Right kidney (tissue), 9 donors: ENCODE data around the gene SLC30A5.
"Not testable (repeated sequence)": the region's sequence is repeated elsewhere in the genome, so short reads cannot be mapped to it uniquely, and the experiment has no call there.

Source experiments
- DNase-seq: peaks from one replicate; pipeline ENCODE4 v3.0.0-alpha.2; 2016
- long read RNA-seq, 8 donors: transcript quantifications; one replicate each; lab custom pipeline, GENCODE V29; 2026

SLC30A5 gene
- long read RNA-seq, donor 1, full-length matches to known transcripts = 21 of 21 reads
- long read RNA-seq, donor 1, partial matches to known transcripts = 0 of 21 reads
- long read RNA-seq, donor 1, other reads (novel, unspliced or antisense) = 0 of 21 reads
- long read RNA-seq, donor 2, full-length matches to known transcripts = 13 of 13 reads
- long read RNA-seq, donor 2, partial matches to known transcripts = 0 of 13 reads
- long read RNA-seq, donor 2, other reads (novel, unspliced or antisense) = 0 of 13 reads
- long read RNA-seq, donor 3, full-length matches to known transcripts = 6 of 6 reads
- long read RNA-seq, donor 3, partial matches to known transcripts = 0 of 6 reads
- long read RNA-seq, donor 3, other reads (novel, unspliced or antisense) = 0 of 6 reads
- long read RNA-seq, donor 4, full-length matches to known transcripts = 14 of 22 reads
- long read RNA-seq, donor 4, partial matches to known transcripts = 8 of 22 reads
- long read RNA-seq, donor 4, other reads (novel, unspliced or antisense) = 0 of 22 reads
- long read RNA-seq, donor 5, full-length matches to known transcripts = 16 of 21 reads
- long read RNA-seq, donor 5, partial matches to known transcripts = 5 of 21 reads
- long read RNA-seq, donor 5, other reads (novel, unspliced or antisense) = 0 of 21 reads
- long read RNA-seq, donor 6, full-length matches to known transcripts = 13 of 13 reads
- long read RNA-seq, donor 6, partial matches to known transcripts = 0 of 13 reads
- long read RNA-seq, donor 6, other reads (novel, unspliced or antisense) = 0 of 13 reads
- long read RNA-seq, donor 7, full-length matches to known transcripts = 19 of 19 reads
- long read RNA-seq, donor 7, partial matches to known transcripts = 0 of 19 reads
- long read RNA-seq, donor 7, other reads (novel, unspliced or antisense) = 0 of 19 reads
- long read RNA-seq, donor 8, full-length matches to known transcripts = 16 of 16 reads
- long read RNA-seq, donor 8, partial matches to known transcripts = 0 of 16 reads
- long read RNA-seq, donor 8, other reads (novel, unspliced or antisense) = 0 of 16 reads

GRCh38 chr5:69093771-69094482 lies at the start of gene SLC30A5:
Gene SLC30A5, plus strand, starts transcription at chr5:69094014. Its CDS starts 242 bp downstream, at chr5:69094256.
- DNase-seq = peak; percentile 96

- DNase-seq = not testable (repeated sequence)
Observed at GRCh38 chr5:69045213-69045612, 48.6 kb upstream of the SLC30A5 start.

- DNase-seq = no peak
Observed at GRCh38 chr5:69046375-69046957, 47.3 kb upstream of the SLC30A5 start.

DNA sequence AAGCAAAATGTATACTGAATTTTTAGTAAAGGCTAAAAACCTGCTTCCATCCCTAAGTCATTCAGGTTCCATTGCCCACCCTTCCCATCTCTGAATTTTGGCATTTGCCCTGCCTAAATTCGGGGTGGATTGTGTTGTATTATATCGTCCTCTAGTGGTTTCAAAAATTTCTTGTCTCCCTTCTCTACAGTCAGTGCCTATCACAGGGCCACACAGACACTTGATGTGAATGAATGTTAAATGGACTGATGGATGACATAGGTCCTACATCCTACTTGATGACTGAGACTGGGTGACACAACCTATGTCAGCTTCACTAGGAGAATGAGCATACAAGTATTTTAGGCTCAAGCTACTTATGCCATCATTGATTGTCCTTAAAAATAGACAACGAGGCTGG lies 45.6 kb upstream of the SLC30A5 start:
- DNase-seq = no peak

DNA sequence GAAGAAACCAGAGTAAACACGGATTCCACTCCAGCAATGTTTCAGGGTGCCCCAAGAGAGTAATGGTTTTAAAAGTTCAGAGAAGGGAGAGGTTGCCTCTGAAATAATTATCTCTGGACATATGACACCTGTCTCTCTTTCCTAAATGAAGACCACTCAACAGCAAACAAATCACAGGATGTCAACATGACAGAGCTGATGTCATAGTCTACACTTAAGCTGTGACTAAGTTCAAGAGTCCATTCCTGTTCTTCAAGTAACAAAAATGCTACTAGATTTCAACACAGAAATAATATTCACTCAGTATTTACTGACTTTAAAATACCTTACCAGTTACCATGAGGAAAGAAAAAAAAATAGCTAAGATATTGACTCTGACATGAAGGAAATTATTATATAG lies 44.7 kb upstream of the SLC30A5 start:
- DNase-seq = no peak

- DNase-seq = no peak
Observed at GRCh38 chr5:69049796-69050195, 44.0 kb upstream of the SLC30A5 start.

DNA sequence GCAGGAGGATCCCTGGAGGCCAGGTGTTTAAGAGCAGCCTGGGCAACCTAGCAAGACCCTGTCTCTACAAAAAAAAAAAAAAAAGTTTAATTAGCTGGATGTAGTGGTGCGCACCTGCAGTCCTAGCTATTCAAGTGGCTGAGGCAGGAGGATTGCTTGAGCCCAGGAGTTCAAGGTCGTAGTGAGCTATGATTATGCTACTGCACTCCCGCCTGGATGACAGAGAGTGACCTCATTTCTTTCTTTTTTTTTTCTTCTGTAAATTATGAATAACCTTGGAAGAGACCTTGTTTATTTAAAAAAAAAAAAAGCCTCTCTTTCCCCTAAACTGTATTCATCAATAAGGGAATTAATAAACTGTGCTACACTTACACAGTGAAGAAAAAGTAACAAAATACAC lies 43.6 kb upstream of the SLC30A5 start:
- DNase-seq = no peak

DNA sequence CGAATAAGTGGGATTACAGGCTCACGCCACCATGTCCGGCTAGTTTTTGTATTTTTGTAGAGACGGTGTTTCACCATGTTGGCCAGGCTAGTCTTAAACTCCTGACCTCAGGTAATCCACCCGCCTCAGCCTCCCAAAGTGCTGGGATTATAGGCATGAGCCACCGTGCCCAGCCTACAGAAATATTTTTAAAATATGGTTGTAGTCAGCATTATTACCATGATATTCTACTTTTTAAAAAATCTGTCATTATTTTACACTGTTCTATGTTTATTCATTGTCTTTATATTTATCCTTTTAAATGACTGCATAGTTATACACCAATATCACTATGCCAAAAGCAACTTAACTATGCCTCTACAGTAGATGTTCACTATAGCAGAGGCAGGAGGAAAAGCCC lies 41.6 kb upstream of the SLC30A5 start:
- DNase-seq = no peak

DNA sequence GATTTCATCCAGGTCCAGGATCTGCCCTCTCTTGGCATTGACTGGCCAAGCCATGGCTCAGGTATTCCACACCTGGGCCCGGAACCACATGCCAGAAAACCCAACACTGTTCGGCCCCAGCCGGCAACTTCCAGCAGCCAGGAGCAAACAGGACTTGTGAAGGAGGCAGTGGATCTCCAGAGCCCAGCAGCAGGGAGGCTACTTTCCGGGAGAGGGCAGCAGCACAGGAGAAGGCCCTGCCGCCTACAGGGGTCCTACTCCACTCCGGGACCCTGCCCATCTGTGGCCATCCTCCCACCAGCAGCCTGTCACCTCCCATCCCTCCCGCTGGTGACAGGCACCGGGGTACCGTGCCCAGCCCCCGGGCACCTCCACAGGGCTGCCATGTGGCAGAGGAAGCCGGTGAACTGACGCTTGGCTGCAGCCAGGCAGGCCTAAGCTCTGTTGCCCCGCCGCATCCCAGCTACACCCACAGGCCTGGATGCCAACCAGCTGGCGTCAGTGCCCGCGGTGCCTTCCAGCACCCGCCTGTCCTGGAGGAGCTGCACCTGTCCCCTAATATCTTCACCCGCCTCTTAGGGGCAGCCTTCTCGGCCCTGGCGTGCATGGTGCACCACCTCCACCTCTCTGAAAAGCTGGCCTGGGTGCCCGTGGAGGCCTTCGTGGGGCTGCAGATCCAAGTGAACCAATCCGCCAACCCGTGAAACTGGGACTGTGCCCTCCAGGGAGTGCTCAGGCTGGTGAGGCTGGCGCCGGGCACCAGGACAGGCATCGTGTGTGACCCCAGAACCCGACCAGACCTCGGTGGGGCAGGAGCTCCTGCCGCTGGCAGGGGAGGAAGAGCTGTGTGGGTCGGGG lies 18.9 kb upstream of the SLC30A5 start:
- no peak for DNase-seq

DNA sequence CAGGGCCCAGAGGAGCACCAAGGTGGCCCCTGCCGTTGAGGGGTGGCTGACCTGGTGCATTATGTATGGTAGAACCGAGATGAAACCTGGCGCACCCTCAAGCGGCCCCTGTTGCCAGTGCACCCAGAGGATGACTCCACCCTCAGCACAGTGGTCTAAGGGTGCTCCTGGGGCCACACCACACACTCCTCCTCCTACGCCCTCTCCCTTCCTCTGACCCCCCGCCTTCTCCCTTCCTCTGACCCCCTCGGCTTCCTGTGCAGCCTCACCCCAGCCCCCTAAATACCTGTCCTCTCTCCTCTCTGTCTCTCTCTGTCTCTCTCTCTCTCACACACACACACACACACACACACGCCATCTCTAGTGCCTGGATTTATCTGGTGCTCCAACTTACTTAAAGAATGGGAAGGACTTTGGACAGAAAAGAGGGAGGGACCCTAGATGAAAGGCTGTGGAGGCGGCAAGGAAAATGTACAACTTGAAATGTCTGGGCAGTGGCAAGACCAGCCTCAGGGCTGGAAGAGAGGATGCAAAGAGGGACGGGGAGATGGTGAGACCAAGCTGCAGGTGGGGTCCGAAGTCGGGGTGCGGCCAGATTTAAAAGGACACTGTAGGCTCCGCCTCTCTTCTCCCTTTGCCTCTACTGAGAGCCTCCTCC lies 18.2 kb upstream of the SLC30A5 start:
- DNase-seq = no peak

- DNase-seq = no peak
Observed at GRCh38 chr5:69078921-69079540, 14.8 kb upstream of the SLC30A5 start.

- DNase-seq = no peak
Observed at GRCh38 chr5:69079556-69079955, 14.3 kb upstream of the SLC30A5 start.

- no peak for DNase-seq
Observed at GRCh38 chr5:69083412-69083811, 10.4 kb upstream of the SLC30A5 start.

DNA sequence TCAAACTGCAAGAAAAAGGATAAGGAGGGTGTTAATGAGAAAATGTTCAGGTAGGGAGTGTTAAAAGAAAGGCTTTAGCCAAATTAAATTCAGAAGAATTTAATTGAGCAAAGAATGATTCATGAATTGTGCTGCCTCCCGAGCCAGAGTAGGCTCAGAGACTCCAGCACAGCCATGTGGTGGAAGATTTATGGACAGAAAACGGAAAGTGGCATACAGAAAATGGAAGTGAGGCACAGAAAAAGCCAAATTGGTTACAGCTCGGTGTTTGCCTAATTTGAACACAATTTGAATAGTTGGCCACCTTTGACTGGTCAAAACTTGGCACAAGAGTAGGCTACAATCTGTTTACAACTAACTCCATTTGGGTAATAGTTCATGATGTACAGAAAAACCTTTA lies 9.6 kb upstream of the SLC30A5 start:
- no peak for DNase-seq

DNA sequence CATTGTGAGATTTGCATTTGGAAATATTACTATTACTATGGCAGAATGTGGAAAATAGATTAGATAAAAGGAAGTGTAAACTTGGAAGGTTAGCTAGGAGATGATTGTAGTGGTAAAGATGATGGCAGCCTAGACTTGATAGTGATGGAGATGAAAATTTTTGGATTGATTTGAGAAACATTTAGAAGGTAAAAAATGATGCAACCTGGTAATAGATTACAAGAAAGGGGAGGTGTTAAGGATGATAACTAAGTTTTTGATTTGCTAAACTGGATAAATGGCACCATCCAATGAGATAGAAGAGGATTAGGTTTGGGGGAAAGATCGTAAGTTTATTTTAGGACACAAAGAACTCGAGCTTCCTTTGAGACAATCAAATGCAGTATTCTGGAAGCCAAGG lies 8.9 kb upstream of the SLC30A5 start:
- no peak for DNase-seq

DNA sequence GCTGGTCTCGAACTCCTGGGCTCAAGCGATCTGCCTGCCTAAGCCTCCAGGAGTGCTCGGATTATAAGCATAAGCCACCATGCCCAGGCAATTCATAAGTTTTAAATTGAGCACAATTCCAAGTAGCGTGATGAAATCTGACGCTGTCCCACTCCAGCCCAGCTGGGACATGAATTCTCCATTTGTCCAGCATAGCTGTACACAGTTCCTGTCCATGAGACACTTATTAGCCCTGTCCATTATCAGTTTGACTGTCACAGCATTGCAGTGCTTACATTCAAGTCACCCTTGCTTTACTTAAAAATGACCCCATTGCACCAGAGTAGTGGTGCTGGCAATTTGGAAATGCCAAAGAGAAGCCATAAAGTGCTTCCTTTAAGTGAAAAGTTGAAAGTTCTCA lies 7.6 kb upstream of the SLC30A5 start:
- DNase-seq = no peak

- not testable (repeated sequence) for DNase-seq
Observed at GRCh38 chr5:69088006-69088405, 5.8 kb upstream of the SLC30A5 start.

- no peak for DNase-seq
Observed at GRCh38 chr5:69090158-69090557, 3.7 kb upstream of the SLC30A5 start.

DNA sequence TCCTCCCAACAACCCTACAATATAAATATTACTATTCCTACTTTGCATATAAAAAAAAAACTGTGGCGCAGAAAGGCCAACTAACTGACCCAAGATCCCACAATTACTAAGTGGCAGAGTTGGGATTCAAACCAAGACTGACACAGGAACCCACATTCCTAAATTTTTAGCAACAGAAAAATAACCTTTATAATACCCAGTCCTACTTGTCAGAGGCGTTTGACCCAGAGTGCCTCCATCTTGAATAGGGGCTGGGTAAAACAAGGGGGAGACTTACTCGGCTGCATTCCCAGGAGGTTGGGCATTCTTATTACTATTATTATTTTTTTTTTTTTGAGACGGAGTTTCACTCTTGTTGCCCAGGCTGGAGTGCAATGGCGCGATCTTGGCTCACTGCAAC lies 2.0 kb upstream of the SLC30A5 start:
- no peak for DNase-seq

DNA sequence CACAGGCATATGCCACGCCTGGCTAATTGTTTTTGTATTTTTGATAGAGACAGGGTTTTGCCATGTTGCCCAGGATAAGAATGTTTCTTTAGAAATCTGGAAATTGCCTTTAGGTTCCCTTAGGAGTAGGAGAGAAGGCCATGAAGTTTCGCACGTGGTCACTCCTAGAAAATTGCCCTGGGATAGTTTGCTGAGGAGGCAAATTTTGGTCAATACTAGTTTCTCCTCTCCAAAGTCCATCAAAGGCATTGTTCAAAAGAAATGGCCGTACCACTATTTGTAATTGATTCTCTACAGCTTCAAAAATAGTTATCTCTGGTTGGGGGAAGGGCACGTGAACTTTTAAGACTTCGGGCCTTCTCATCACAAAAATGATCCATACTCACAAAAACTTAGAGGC lies 845 bp upstream of the SLC30A5 start:
- DNase-seq = no peak
